Measurements from ENCODE around the gene TMC6.

DNA sequence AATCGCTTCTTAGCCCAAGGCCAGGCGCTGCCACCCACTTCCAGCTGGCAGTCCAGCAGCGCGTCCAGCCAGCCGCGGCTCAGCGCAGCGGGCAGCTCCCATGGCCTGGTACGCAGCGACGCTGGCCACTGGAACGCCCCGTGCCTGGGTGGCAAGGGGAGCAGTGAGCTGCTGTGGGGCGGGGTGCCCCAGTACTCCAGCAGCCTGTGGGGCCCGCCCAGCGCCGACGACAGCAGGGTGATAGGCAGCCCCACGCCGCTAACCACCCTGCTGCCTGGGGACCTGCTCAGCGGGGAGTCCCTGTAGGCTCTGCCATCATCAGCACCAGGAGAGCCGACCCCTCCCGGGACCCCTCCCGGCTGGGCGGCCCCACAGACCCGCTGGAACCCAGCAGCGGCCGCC is 24.0 kb downstream of the TMC6 start:
- TF ChIP-seq, protein P1, sequence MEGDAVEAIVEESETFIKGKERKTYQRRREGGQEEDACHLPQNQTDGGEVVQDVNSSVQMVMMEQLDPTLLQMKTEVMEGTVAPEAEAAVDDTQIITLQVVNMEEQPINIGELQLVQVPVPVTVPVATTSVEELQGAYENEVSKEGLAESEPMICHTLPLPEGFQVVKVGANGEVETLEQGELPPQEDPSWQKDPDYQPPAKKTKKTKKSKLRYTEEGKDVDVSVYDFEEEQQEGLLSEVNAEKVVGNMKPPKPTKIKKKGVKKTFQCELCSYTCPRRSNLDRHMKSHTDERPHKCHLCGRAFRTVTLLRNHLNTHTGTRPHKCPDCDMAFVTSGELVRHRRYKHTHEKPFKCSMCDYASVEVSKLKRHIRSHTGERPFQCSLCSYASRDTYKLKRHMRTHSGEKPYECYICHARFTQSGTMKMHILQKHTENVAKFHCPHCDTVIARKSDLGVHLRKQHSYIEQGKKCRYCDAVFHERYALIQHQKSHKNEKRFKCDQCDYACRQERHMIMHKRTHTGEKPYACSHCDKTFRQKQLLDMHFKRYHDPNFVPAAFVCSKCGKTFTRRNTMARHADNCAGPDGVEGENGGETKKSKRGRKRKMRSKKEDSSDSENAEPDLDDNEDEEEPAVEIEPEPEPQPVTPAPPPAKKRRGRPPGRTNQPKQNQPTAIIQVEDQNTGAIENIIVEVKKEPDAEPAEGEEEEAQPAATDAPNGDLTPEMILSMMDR (IDR thresholded peaks at IDR 0.05): no peak
- TF ChIP-seq POLR2A (IDR thresholded peaks at IDR 0.05): no peak
- no peak for TF ChIP-seq POLR2AphosphoS5 (IDR thresholded peaks at IDR 0.05)
